Measurements from ENCODE around the gene SCNN1A. TPM values are rescaled to one million over a fixed set of nuclear protein-coding genes. Genes with fewer than 3 reads are reported as not detected.
A peak's percentile ranks its signal among the peaks of the same experiment; 100 is the strongest.

SCNN1A gene
- total and polyA plus RNA-seq, 2 donors from 2014 or later: 225 to 452 TPM

DNA sequence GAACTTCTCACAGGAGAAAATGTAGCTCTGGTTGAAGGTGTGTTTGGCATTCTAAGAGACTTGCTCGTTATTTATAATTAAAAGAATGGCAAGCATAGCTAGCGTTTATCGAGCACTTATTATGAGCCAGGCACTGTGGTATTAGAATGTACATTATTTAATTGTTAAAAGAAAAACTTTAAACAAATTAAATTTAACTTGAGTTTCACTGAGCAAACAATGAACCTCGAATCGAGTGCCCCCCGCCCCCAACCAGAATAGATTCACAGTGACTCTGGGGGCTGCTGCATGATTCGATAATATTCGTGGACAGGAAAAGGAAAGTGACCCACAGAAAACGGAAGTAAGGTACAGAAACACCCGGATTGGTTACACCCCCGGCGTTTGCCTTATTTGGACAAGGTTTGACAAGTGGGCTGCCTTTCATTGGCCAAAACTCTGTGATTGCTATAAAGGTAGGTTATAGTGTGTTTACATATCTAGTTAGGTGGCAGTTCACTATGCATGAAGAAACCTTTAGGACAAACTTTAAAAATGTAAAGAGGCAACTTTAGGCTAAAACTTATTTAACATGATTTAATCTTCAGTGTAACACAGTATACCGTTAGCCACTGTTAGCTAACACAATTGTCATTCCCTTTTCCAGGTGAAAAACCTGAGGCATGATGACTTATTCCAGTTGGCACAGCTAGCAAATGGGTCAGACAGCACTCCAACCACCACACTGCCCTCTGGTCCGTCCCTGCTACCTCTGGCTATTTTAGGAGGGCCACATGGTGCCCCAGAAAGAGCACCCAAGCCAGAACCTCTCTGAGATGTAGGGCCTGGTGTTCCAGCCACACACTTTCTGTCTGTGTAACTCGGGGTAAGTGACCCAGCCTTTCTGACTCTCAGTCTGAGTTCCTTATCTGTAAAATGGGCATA is 7.1 kb downstream of the SCNN1A start:
- Histone ChIP-seq H3K4me3 (ENCODE audit: low read length in 3 of 3) (peak overlapping the region in 2 of 3 donors; percentile 25 to 29), H3K36me3 (ENCODE audit: control insufficient read depth in 2 of 3, insufficient read depth in 3 of 3, low read length in 3 of 3) (no peaks in the 10 kb centered on the region), H3K27me3 (ENCODE audit: control insufficient read depth, insufficient read depth, low read length) (no peaks in the 10 kb centered on the region), H3K27ac (ENCODE audit: low read depth in 2 of 2, low read length in 2 of 2) (peak overlapping the region; percentile 55 to 86), H3K4me1 (ENCODE audit: control insufficient read depth in 2 of 3, insufficient read depth in 2 of 3, low read depth in 1 of 3, low read length in 3 of 3) (peaks cover 3 to 30% (median 18%) of the 10 kb centered on the region in 3 donors), H3K9ac (ENCODE audit: low read length in 3 of 3) (peak overlapping the region in 2 of 3 donors; percentile 13 to 76), H3K9me3 (ENCODE audit: control insufficient read depth in 2 of 3, insufficient read depth in 1 of 3, low read length in 3 of 3) (no peaks in the 10 kb centered on the region)
- peak in 1 of 5 donors; percentile 23 for DNase-seq
- FAIRE-seq: no peak
- intact Hi-C loops (cut with DNase I): no loop called here
- TF ChIP-seq, protein P1, sequence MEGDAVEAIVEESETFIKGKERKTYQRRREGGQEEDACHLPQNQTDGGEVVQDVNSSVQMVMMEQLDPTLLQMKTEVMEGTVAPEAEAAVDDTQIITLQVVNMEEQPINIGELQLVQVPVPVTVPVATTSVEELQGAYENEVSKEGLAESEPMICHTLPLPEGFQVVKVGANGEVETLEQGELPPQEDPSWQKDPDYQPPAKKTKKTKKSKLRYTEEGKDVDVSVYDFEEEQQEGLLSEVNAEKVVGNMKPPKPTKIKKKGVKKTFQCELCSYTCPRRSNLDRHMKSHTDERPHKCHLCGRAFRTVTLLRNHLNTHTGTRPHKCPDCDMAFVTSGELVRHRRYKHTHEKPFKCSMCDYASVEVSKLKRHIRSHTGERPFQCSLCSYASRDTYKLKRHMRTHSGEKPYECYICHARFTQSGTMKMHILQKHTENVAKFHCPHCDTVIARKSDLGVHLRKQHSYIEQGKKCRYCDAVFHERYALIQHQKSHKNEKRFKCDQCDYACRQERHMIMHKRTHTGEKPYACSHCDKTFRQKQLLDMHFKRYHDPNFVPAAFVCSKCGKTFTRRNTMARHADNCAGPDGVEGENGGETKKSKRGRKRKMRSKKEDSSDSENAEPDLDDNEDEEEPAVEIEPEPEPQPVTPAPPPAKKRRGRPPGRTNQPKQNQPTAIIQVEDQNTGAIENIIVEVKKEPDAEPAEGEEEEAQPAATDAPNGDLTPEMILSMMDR (IDR thresholded peaks at IDR 0.05; ENCODE audit: borderline replicate concordance, extremely low read depth, insufficient read depth): no peak

DNA sequence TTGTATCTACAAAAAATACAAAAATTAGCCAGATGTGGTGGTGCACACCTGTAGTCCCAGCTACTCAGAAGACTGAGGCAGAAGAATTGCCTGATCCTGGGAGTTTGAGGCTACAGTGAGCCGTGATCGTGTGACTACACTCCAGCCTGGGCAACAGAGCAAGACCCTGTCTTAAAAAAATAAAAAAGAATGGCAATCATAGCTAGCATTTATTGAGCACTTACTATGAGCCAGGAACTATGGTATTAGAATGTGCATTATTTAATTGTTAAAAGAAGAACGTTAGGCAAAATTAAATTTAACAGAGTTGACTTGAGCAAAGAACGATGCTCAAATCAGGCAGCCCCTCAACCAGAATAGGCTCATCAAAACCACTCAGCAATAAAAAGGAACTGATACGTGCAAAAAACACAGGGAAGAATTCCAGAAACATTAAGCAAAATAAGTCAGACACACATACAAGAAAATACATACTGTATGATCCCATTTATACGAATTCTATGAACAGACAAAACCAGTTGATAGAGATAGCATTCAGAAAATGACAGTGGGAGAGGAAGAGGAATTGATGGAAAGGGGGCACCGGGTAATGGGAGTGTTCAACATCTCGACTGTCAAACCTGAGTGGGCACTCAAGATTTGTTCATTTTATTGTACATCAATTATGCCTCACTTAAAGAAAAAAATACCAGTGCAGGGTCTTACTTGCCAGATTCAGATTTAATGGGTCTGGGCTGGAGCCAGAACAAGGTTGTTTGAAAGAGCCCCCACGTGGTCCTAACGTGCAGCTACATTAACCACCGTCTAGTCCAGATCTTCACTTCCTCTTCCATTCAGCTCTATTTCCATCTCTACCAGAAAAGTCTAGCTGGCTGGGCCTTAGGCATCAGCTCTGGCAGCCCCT is 8.0 kb downstream of the SCNN1A start:
- Histone ChIP-seq H3K4me1 (ENCODE audit: control insufficient read depth in 2 of 3, insufficient read depth in 2 of 3, low read depth in 1 of 3, low read length in 3 of 3) (peaks cover 0 to 30% (median 18%) of the 10 kb centered on the region in 3 donors), H3K4me3 (ENCODE audit: low read length in 3 of 3) (no peak overlapping the region)
- FAIRE-seq: no peak

DNA sequence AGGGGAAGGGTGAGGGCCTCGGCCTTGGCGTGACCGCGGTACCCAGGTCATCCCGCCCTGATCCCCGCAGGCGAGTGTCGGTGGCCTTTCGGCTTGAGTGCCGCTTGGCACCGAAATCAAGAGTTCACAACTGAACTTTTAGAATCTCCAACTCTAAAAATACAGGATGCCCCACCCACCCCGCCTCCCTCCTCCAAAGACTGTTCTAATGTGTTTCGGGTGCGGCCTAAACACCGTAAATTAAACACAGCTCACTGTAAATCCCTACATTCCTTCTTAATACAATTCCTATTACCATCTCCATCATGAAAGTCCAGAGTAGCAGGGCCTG is 11.4 kb downstream of the SCNN1A start:
- peak overlapping the region in 1 of 3 donors; percentile 61 for H3K9ac ChIP-seq (ENCODE audit: low read length in 3 of 3)
- FAIRE-seq: no peak
- peaks cover 0 to 5% (median 3%) of the 10 kb centered on the region in 3 donors for H3K36me3 ChIP-seq (ENCODE audit: control insufficient read depth in 2 of 3, insufficient read depth in 3 of 3, low read length in 3 of 3)
- TF ChIP-seq, protein P1 (IDR thresholded peaks at IDR 0.05; ENCODE audit: borderline replicate concordance, extremely low read depth, insufficient read depth): no peak
- intact Hi-C loops (cut with DNase I): no loop called here
- H3K9me3 ChIP-seq (ENCODE audit: control insufficient read depth in 2 of 3, insufficient read depth in 1 of 3, low read length in 3 of 3): no peaks in the 10 kb centered on the region
- peak overlapping the region in 2 of 3 donors; percentile 49 to 72 for H3K4me3 ChIP-seq (ENCODE audit: low read length in 3 of 3)
- DNase-seq: peak in 1 of 5 donors; percentile 91
- H3K27ac ChIP-seq (ENCODE audit: low read depth in 2 of 2, low read length in 2 of 2): peak overlapping the region; percentile 92 to 93
- H3K4me1 ChIP-seq (ENCODE audit: control insufficient read depth in 2 of 3, insufficient read depth in 2 of 3, low read depth in 1 of 3, low read length in 3 of 3): peaks cover 0 to 29% (median 26%) of the 10 kb centered on the region in 3 donors
- no peaks in the 10 kb centered on the region for H3K27me3 ChIP-seq (ENCODE audit: control insufficient read depth, insufficient read depth, low read length)

More for the DNA sequence above, 8.0 kb downstream of the SCNN1A start:
- intact Hi-C loops (cut with DNase I): no loop called here
- Histone ChIP-seq H3K27ac (ENCODE audit: low read depth in 2 of 2, low read length in 2 of 2) (peak overlapping the region in 1 of 2 donors; percentile 41), H3K36me3 (ENCODE audit: control insufficient read depth in 2 of 3, insufficient read depth in 3 of 3, low read length in 3 of 3) (no peaks in the 10 kb centered on the region), H3K27me3 (ENCODE audit: control insufficient read depth, insufficient read depth, low read length) (no peaks in the 10 kb centered on the region), H3K9ac (ENCODE audit: low read length in 3 of 3) (no peak overlapping the region), H3K9me3 (ENCODE audit: control insufficient read depth in 2 of 3, insufficient read depth in 1 of 3, low read length in 3 of 3) (no peaks in the 10 kb centered on the region)
- peak in 2 of 5 donors; percentile 31 to 58 for DNase-seq
- TF ChIP-seq, protein P1 (IDR thresholded peaks at IDR 0.05; ENCODE audit: borderline replicate concordance, extremely low read depth, insufficient read depth): no peak
